GM08714 (cell line): ENCODE data around the gene CTRB1.
"Not testable (repeated sequence)": the region's sequence is repeated elsewhere in the genome, so short reads cannot be mapped to it uniquely, and the experiment has no call there.

Source experiments
- H3K4me3 ChIP-seq: fragments of 200-500 bp; sonication (Bioruptor generic); 2 replicates; pipeline ENCODE4 v1.5.1; 2014; ENCODE audit warnings: mild to moderate bottlenecking, low read length, inconsistent platforms
- ZNF274 ChIP-seq: IDR thresholded peaks from 2 replicates; pipeline ENCODE4 v1.6.1; 2012; ENCODE audit warnings: mild to moderate bottlenecking, low read depth, low read length

CTRB1 gene

DNA sequence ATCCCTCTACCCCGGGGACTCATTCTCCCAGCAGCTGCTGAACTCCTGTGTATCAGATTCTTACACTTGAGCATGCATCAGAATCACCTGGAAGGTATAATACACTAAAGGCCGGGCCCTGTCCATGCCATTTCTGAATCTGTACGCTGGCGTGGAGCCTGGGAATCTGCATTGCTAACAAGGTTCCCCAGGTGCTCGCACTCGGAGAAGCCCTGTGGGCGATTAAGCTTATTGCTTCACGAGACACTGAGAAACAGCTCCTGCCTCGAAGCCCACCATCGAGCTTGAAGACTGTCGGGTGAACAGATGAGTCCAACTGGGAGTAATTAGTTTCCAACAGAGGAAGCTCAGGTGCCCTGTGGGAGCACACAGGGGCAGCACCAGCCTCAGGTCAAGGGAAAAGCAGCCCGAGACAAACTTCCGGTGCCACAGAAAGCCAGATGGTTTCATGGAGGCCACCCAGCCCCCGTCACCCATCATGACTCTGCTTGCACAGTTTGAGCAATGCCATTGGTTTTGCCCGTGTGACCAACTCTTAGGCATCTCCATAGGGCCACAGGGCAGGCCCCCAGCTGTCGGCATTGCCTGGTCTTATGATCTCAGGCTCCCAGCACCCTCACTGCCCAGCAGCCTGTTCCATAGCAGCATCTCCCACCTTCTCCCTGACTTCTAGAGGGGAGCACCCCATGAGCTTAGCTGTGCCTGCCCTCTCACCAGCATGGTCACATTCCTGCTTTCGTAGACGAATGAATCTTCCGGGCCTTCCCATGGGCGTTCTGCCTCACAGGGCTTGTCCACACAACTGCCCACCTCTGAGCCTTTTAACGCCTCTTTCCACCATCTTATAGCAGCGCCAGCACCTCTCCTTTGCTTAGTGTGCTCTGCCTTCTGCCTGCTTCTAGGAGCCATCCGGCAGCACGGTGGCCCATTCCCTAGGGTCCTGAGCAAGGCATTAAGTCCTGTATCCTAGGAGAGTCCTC lies 22.7 kb upstream of the CTRB1 start:
- no peak for TF ChIP-seq ZNF274
- no peak overlapping the region for H3K4me3 ChIP-seq

DNA sequence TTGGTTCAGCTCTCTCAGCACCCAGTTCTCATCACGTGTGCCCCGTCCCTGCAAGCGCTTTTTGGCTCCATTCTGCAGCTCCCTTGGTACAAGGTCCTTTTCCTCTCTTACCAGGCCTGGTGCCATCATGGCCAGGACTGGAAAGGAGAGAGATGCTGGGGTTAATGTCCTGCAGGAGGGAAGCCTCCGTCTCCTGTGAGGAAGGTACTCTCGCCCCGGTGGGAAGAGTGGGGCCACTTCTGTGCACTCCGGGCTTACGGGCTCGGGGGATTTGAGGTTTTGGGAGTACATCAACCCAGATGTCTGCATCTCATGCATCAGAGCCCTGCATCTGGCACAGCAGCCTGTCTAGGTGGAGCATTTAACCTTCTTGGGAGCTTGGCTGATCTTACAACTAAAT lies 22.0 kb upstream of the CTRB1 start:
- TF ChIP-seq ZNF274: no peak
- H3K4me3 ChIP-seq: no peak overlapping the region

DNA sequence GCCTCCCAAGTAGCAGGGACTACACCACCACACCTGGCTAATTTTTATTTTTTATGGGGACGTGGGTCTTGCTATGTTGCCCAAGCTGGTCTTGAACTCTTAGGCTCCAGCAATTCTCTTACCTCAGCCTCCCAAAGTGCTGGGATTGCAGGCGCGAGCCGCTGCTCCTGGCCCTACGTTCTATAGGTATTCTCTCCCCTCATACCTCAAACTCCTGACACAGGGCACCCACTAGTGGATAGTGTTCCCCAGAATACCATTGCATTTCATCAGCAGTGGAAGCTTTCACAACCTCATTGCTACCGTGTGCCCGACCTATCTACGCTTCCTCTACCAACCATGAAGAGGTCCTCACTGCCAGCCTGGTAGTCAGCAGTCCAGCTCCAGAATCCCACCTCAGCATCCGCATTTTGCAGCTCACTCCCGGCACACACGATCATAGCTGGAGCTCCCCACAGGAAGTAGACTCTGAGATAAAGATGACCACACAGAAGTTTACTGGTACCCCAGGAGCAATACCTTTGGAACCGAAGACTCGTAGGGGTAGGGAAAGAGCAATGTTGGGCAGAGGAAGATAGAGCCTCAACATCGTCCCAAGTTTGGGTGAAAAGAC lies 21.2 kb upstream of the CTRB1 start:
- H3K4me3 ChIP-seq: no peak overlapping the region
- no peak for TF ChIP-seq ZNF274

DNA sequence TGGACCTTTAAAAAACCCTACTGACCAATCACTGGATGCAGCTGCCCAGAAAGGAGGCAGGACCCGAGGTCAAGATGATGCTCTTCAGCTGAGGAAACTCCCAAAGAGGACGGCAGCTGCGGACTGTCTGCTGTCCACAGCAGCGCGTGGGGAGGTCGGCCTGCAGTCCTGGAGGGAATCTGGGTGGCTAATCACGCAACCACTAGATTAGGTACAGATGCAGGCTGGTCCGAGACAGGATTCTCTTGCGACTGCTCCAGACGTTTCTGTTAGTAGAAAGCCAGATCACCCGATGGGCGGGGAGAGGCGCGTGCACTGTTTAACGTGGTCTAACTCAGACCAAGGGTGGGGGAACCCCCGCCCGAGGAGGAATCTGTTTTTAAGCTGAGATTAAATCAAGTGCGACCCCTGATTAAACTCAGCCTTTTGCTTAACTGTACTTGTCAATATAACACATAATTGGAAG lies 20.6 kb upstream of the CTRB1 start:
- no peak overlapping the region for H3K4me3 ChIP-seq
- no peak for TF ChIP-seq ZNF274

DNA sequence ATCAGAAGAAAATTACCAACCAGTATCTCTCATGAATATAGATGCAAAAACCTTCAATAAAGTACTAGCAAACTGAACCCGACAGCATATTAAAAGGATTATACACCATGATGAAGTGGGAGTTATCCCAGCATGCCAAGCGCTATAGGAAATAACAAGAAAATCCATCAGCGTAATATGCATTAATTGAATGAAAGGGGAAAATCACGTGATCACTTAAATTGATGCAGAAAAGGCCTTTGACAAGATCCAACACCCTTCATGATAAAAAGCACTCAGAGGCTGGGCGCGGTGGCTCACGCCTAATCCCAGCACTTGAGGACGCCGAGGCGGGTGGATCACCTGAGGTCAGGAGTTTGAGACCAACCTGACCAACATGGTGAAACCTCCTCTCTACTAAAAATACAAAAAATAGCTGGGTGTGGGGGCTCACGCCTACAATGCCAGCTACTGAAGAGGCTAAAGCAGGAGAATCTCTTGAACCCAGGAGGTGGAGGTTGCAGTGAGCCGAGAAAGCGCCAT lies 16.7 kb upstream of the CTRB1 start:
- TF ChIP-seq ZNF274: no peak
- no peak overlapping the region for H3K4me3 ChIP-seq

DNA sequence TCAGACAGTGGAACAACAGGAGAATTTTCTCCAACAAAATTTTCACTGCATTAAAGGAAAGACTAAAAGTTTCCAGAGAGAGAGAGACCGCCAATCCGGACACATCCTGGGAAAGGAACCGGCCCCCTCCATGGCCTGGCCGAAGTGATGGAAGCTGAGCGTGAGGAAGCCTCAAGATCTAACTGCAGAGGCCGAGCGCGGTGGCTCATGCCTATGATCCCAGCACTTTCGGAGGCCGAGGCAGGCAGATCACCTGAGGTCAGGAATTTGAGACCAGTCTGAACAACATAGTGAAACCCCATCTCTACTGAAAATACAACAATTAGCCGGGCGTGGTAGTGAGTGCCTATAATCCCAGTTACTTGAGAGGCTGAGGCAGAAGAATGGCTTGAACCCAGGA lies 15.7 kb upstream of the CTRB1 start:
- no peak overlapping the region for H3K4me3 ChIP-seq
- no peak for TF ChIP-seq ZNF274

DNA sequence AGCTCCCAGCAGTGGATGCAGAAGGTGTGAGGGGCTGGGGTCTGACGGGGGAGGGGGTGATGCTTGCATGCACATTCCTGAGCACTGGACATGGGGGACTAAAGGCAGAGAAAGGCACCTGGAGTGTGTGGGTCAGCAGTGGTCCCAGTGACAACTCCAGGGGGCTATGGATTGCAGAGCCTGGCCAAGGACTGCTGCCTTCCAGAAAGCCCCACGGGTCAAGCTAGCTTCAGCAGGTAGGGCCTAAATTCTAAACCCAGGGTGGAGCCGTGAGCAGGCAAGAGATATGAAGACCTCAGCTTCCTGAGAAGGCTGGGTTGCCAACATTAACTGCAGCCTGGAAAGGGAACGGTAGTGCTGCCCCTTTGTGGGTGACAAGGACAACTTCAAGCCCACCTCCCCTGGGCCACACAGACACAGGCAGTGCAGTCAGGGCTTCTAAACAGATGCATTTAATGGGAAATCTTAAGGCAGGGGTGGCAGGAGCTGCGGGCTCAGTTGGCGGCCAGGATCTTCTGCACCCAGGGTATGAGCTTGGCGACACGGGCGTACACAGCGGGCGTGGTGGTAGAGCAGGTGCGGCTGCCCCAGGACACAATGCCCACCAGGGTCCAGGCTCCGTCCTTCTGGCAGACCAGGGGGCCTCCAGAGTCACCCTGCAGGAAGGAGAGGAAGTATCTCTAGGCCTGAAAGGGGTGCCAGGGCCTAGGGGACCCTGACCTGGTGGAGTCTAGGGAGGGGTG lies 14.9 kb upstream of the CTRB1 start:
- no peak overlapping the region for H3K4me3 ChIP-seq
- TF ChIP-seq ZNF274: no peak

DNA sequence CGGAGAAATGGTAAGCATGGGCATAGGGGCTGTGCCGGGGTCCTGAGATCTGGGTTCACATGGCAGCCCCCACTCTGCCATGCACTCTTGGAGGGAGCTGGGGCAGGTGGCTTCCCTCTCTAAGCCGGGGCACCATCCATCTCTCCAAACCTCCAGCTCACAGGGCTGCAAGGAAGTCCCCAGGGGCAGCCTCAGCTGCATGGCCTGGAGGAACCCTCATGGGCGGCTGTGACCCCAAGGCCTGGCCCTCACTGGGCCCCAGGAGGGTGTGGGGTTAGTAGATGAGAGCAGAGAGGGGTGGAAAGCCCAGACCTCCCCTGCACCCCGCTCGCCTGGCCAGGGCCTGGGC lies 14.4 kb upstream of the CTRB1 start:
- no peak for TF ChIP-seq ZNF274
- no peak overlapping the region for H3K4me3 ChIP-seq

DNA sequence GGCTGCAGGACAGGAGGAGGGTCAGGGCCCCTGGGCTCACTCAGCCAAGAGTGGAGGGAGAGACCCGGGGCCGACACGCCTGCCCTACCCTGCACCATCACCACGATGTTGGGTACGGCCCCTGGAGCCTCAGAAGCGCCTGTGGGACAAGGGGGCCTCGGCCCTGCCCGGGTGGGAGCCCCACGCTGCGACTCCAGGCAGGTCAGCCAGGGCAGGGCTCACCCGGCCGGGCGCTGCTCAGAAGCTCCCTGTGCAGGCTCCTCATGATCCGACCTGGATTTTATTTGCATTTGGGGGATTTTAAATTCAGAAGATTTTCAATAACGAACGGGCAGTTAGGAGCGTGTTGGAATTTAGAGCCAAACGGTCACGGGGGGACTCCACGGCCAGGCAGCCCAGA lies 13.9 kb upstream of the CTRB1 start:
- H3K4me3 ChIP-seq: not testable (repeated sequence)

DNA sequence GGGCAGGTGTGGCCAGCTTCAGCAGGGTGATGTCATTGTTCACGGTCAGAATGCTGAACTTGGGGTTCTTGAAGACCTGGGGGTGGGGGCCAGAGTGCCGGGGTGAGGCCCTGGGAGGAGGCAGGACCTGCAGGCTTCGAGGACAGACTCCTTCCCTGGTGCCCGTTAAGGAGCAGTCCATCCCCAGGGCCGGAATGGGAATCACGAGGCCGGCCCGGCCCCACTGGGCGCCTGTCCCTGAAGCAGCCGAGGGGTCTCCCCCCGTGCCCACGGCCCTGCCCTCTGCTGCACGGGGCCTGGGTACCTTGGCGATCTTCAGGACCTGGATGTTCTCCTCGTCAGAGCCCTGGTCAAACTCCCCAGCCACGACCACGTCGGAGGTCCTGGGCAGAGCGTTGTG lies 13.3 kb upstream of the CTRB1 start:
- not testable (repeated sequence) for H3K4me3 ChIP-seq

DNA sequence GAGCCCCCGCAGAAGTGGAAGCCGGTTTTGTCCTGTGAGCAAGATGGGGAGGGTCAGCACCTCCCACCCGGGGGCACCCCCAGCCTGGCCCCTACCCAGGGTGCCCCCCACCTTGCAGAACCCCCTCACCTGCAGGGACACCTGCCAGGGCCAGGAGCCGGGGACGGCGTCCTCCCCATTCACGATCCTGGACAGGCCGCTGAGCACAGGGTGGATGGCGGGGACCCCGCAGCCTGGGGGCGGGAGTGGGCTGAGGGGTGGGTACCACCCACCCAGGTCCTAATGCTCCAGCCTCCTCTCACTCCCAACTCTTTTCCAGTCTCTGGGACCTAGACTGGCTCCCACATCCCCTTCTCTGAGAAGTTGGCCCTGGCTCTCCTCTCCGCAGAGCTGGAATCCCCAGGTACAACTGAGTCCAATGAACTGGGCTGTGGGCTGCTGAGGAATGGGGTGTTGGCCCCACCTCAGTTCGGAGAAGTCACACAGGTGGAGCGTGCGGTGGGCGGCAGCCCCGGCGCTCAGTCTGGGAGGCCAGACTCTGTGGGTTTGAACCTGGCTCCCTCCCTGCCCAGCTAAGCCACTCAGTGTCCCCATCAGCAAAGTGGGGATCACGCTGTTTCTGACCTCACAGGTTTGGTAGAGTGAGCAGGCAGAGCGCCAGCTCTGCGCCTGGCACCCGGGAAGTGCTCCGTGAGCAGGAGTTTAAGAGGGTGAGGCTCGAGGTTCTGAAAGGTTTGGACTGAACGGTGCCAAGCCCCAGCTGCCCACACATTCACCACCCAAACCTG lies 12.6 kb upstream of the CTRB1 start:
- not testable (repeated sequence) for H3K4me3 ChIP-seq

DNA sequence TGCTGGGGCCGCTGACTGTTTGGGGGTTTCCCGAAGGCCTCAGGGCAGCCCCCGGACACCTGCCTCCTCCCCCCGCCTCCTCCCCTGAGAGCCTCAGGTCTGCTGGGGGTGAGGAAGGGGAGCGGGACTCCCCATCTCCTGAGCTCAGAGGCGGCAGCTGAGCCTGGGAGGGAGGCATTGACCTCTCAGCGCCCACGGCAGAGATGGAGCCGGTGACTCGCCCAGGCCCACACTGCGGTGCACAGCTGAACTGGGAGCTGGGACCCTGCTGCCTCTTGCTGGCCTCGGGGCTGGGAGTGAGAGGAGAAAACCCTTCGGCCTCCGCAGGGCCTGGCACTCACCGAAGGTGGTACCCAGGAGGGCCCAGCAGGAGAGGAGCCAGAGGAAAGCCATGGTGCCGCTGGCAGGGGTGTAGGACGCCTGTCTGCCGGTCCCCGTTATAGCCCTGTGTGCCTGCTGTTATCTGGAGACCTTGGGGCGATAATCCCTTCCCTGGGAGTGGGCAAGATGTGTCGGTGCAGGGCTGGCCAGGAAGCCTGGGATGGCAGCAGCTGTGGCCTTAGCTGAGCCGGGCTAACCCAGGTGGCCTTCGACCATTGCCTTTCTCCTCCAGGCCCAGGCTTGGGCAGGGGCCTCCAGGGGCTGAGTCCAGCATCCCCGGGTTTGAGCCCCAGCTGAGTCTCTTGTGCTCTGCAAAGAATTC lies 11.9 kb upstream of the CTRB1 start, which contains the start of gene CTRB2:
Gene CTRB2, minus strand, starts transcription at position 413 of the 703 bp plus-strand sequence. Its CDS starts 20 bp downstream, at position 393.
- no peak for TF ChIP-seq ZNF274
- H3K4me3 ChIP-seq: no peak within 1 kb of the TSS

DNA sequence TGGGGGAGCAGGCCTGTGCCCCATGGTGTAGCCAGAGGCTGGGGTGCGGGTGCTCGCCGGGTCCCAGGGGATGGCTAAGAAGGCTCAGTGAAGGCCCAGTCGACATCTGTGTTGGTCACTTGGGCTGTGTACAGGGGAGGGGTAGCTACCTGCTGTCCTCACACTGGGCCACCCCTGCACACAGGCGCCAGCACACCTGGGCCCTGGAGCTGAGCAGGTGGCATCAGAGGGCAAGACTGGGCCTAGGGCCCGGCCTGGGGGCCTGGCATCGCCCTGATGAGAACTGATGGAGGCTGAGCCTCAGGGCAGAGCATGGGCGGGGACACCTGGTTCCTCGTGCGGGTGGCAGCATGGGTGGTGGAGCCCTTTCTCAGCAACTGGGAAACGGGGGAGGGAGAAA lies 11.0 kb upstream of the CTRB1 start:
- no peak overlapping the region for H3K4me3 ChIP-seq
- TF ChIP-seq ZNF274: no peak
